ENCODE measurements around the gene CCDC80. TPM values are rescaled to one million over a fixed set of nuclear protein-coding genes. Genes with fewer than 3 reads are reported as not detected.
A peak's percentile ranks its signal among the peaks of the same experiment; 100 is the strongest.

CCDC80 gene
- polyA plus RNA-seq, 1 experiment, result 199 TPM

- TF ChIP-seq CTCF (IDR thresholded peaks at IDR 0.05; ENCODE audit: insufficient read depth, low read depth, low read length), result no peak; the same call in 1 of the 2 replicates
- DNase-seq (ENCODE audit: low read depth), result peak; percentile 89
- peak within 1 kb of the TSS; percentile 80 for H3K4me3 ChIP-seq (ENCODE audit: low read depth, low read length)
- no peaks in the 10 kb centered on the region for H3K27me3 ChIP-seq (ENCODE audit: control insufficient read depth, insufficient read depth, low read length)
- no peaks in the 10 kb centered on the region for H3K36me3 ChIP-seq (ENCODE audit: control insufficient read depth, insufficient read depth, low read length)
- CTCF ChIA-PET, result interaction anchor here (0.5 to 1.3 kb wide), 3 partner anchors 11 to 654 kb away, joined by 3 to 4 read pairs (median 3); no protein-coding TSS in a partner anchor
- POLR2A ChIA-PET, result interaction anchor here (0.6 kb wide), 1 partner anchor 85 kb away, joined by 3 read pairs; no protein-coding TSS in a partner anchor
Measured at GRCh38 chr3:112561734-112562529, 79.0 kb downstream of the CCDC80 start, which contains the start of the genes ATG3 and SLC35A5. Gene ATG3, minus strand, starts transcription at chr3:112561962. Its CDS starts 434 bp downstream, at chr3:112561528. Gene SLC35A5, plus strand, starts transcription at chr3:112562045. Its CDS starts 1,359 bp downstream, at chr3:112563404.

DNA sequence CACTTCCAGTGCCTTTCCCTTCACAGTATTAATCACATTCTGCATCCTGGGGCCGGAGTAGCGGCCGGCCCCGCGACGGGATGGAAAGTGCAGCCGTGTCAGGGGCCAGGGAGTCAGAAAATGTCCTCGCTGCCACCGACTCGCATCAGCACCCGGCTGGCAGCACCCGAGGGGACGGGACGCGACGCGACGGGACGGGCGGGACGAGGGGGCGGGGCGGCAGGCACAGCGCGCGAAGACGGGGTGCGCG, 79.5 kb downstream of the CCDC80 start:
- peak overlapping the region; percentile 80 for H3K4me3 ChIP-seq (ENCODE audit: low read depth, low read length)
- no peak for DNase-seq (ENCODE audit: low read depth)
- CTCF ChIA-PET, result interaction anchor here (1.1 to 1.3 kb wide), 2 partner anchors 11 to 655 kb away, joined by 3 to 4 read pairs; no protein-coding TSS in a partner anchor
- no peaks in the 10 kb centered on the region for H3K36me3 ChIP-seq (ENCODE audit: control insufficient read depth, insufficient read depth, low read length)
- no peak for TF ChIP-seq CTCF (IDR thresholded peaks at IDR 0.05; ENCODE audit: insufficient read depth, low read depth, low read length)
- H3K27me3 ChIP-seq (ENCODE audit: control insufficient read depth, insufficient read depth, low read length), result no peaks in the 10 kb centered on the region
- POLR2A ChIA-PET, result no interaction called here

- no peak for DNase-seq (ENCODE audit: low read depth)
- peak overlapping the region; percentile 80 for H3K4me3 ChIP-seq (ENCODE audit: low read depth, low read length)
- H3K27me3 ChIP-seq (ENCODE audit: control insufficient read depth, insufficient read depth, low read length), result no peaks in the 10 kb centered on the region
- CTCF ChIA-PET, result interaction anchor here (0.6 to 1.1 kb wide), 3 partner anchors 655 to 1082 kb away, joined by 3 to 4 read pairs (median 3); no protein-coding TSS in a partner anchor
- H3K36me3 ChIP-seq (ENCODE audit: control insufficient read depth, insufficient read depth, low read length), result no peaks in the 10 kb centered on the region
- TF ChIP-seq CTCF (IDR thresholded peaks at IDR 0.05; ENCODE audit: insufficient read depth, low read depth, low read length), result no peak
- POLR2A ChIA-PET, result interaction anchor here (0.6 kb wide), 1 partner anchor 15 kb away, joined by 3 read pairs; no protein-coding TSS in a partner anchor
Measured at GRCh38 chr3:112560721-112561483, 80.0 kb downstream of the CCDC80 start.

DNA sequence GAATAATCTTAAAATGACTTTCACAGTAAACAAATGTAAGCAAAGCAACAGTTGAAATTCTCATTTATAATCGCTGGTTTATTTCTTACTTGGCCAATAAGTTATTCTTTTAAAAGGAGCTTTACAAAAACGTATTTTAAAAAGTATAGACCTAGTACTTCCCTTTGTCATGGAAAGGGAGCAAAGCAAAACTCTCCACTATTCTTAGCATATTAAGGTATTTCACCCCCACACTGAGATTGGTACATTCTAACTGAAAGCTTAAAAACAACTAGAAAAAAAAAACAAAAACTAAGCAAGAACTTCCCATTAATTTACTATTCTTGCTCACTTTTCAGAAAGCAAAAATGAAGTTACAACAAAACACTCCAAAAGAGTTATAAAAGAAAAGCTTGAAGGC, 80.6 kb downstream of the CCDC80 start:
- H3K4me3 ChIP-seq (ENCODE audit: low read depth, low read length), result peak overlapping the region; percentile 80
- no peaks in the 10 kb centered on the region for H3K27me3 ChIP-seq (ENCODE audit: control insufficient read depth, insufficient read depth, low read length)
- TF ChIP-seq CTCF (IDR thresholded peaks at IDR 0.05; ENCODE audit: insufficient read depth, low read depth, low read length), result no peak
- H3K36me3 ChIP-seq (ENCODE audit: control insufficient read depth, insufficient read depth, low read length), result no peaks in the 10 kb centered on the region
- ChIA-PET POLR2A (interaction anchor here (0.6 kb wide), 1 partner anchor 14 kb away, joined by 3 read pairs; no protein-coding TSS in a partner anchor), CTCF (interaction anchor here (0.6 kb wide), 2 partner anchors 701 to 1081 kb away, joined by 3 read pairs; no protein-coding TSS in a partner anchor)
- DNase-seq (ENCODE audit: low read depth), result no peak

- Histone ChIP-seq H3K4me3 (ENCODE audit: low read depth, low read length) (no peak overlapping the region), H3K27me3 (ENCODE audit: control insufficient read depth, insufficient read depth, low read length) (no peaks in the 10 kb centered on the region), H3K36me3 (ENCODE audit: control insufficient read depth, insufficient read depth, low read length) (no peaks in the 10 kb centered on the region)
- no peak for TF ChIP-seq CTCF (IDR thresholded peaks at IDR 0.05; ENCODE audit: insufficient read depth, low read depth, low read length)
- ChIA-PET CTCF (no interaction called here), POLR2A (no interaction called here)
- no peak for DNase-seq (ENCODE audit: low read depth)
Measured at GRCh38 chr3:112557976-112558375, 83.0 kb downstream of the CCDC80 start.
